Thoracic aorta (tissue), 2 donors: ENCODE results near the gene LRMDA. TPM values are rescaled to one million over a fixed set of nuclear protein-coding genes. Genes with fewer than 3 reads are reported as not detected.

Experiments used
- ATAC-seq: fragments of 150-250 bp; one replicate; pipeline ENCODE4 v1.8.0; 2017; ENCODE audit warnings: low read depth; ENCODE audit not compliant: insufficient number of reproducible peaks, low FRiP score
- DNase-seq: peaks from one replicate; pipeline ENCODE4 v3.0.0-alpha.2; 2020; ENCODE audit warnings: low spot score
- H3K27ac ChIP-seq, 2 donors: fragments of 200-600 bp; sonication (generic); 1 replicate in 1 of 2; 2 replicates in 1 of 2; pipeline ENCODE4 v1.5.1; 2016; ENCODE audit warnings: mild to moderate bottlenecking in 2 of 2, moderate library complexity in 2 of 2
- H3K27me3 ChIP-seq: fragments of 200-600 bp; sonication (generic); replicated peaks from 2 replicates; pipeline ENCODE4 v1.6.0; 2016; ENCODE audit warnings: mild to moderate bottlenecking; ENCODE audit not compliant: insufficient read depth
- H3K36me3 ChIP-seq: fragments of 200-600 bp; sonication (generic); one replicate; pipeline ENCODE4 v1.5.1; 2016
- H3K4me1 ChIP-seq, 2 donors: fragments of 200-600 bp; sonication (generic); 1 replicate in 1 of 2; 2 replicates in 1 of 2; pipeline versions ENCODE4 v1.5.1 to v1.6.0; 2016; ENCODE audit warnings: low read depth in 2 of 2, mild to moderate bottlenecking in 1 of 2; ENCODE audit not compliant: control insufficient read depth in 1 of 2
- H3K4me3 ChIP-seq: fragments of 200-600 bp; sonication (generic); 2 replicates; pipeline ENCODE4 v1.5.1; 2016; ENCODE audit warnings: mild to moderate bottlenecking
- H3K9me3 ChIP-seq: fragments of 200-600 bp; sonication (generic); 2 replicates; pipeline ENCODE4 v1.5.1; 2016
- total RNA-seq, 2 donors: library from RNA; depleted of rRNA; stranded (reverse); fragments of >200 nt; gene quantifications; one replicate each; pipeline versions ENCODE4 v1.1.0 to v1.2.3, GENCODE V29; 2016
- TF ChIP-seq, protein P1 (sequence below): fragments of 200-600 bp; sonication (generic); IDR thresholded peaks from one replicate; pipeline ENCODE4 v1.5.1; 2019; ENCODE audit warnings: antibody characterized with exemption

The LRMDA gene
- total RNA-seq, 2 donors from 2014 or later = 8.3 to 36.6 TPM

DNA sequence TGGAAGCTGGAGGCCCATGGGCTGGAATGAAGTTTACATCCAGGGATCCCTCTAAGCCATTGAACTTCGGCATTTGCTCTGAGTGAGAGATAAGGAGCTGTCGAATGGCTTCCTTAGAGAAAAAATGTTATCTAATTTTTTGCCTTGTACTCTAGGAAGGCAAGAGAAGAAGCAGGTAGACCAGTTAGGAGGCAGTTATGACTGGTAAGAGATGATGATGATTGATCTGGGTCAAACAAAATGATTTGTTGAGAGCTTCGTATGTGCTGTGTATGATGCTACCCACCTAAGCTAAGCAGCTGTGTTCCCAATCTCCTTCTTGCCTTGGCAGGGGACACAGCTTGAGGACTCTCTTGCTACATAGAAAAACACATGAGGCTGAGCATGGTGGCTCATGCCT is 370.2 kb downstream of the LRMDA start:
- Histone ChIP-seq H3K27me3 (no peaks in the 10 kb centered on the region), H3K9me3 (peaks cover 8% of the 10 kb centered on the region), H3K27ac (no peak overlapping the region), H3K4me1 (no peaks in the 10 kb centered on the region), H3K4me3 (no peak overlapping the region), H3K36me3 (no peaks in the 10 kb centered on the region)
- ATAC-seq (no peak), DNase-seq (no peak)
- TF ChIP-seq, protein P1, sequence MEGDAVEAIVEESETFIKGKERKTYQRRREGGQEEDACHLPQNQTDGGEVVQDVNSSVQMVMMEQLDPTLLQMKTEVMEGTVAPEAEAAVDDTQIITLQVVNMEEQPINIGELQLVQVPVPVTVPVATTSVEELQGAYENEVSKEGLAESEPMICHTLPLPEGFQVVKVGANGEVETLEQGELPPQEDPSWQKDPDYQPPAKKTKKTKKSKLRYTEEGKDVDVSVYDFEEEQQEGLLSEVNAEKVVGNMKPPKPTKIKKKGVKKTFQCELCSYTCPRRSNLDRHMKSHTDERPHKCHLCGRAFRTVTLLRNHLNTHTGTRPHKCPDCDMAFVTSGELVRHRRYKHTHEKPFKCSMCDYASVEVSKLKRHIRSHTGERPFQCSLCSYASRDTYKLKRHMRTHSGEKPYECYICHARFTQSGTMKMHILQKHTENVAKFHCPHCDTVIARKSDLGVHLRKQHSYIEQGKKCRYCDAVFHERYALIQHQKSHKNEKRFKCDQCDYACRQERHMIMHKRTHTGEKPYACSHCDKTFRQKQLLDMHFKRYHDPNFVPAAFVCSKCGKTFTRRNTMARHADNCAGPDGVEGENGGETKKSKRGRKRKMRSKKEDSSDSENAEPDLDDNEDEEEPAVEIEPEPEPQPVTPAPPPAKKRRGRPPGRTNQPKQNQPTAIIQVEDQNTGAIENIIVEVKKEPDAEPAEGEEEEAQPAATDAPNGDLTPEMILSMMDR = no peak

DNA sequence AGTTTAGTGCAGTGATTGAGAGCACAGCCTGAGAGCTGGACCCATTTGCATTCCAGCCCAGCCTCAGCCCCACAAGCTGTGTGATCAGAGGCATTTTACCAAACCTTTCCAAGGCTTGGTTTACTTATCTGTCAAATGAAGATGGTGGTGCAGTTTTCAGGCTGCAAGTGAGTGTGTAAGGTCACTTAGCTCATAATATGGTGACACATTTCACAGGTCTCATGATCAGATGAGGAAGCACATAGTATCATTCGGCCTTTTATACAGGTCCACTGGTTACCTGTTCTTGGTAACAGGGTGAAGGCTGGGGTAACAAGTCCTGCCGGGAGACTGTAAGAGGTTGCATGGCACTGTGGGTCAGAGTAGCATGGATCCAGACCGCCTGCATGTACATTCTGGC is 371.7 kb downstream of the LRMDA start:
- no peak for DNase-seq

GRCh38 chr10:75803816-75804552 is 372.6 kb downstream of the LRMDA start:
- H3K9me3 ChIP-seq = no peaks in the 10 kb centered on the region
- TF ChIP-seq, protein P1 = no peak
- ATAC-seq (no peak), DNase-seq (no peak)
- H3K4me3 ChIP-seq = no peak overlapping the region
- no peak overlapping the region for H3K27ac ChIP-seq
- no peaks in the 10 kb centered on the region for H3K4me1 ChIP-seq
- H3K27me3 ChIP-seq = no peaks in the 10 kb centered on the region
- H3K36me3 ChIP-seq = no peaks in the 10 kb centered on the region

More for the DNA sequence above, 371.7 kb downstream of the LRMDA start:
- Histone ChIP-seq H3K9me3 (no peaks in the 10 kb centered on the region), H3K27me3 (no peaks in the 10 kb centered on the region), H3K27ac (no peak overlapping the region), H3K4me3 (no peak overlapping the region), H3K4me1 (no peaks in the 10 kb centered on the region), H3K36me3 (no peaks in the 10 kb centered on the region)
- TF ChIP-seq, protein P1 = no peak
- ATAC-seq = no peak

GRCh38 chr10:75806186-75806585 is 374.8 kb downstream of the LRMDA start:
- no peak overlapping the region for H3K4me3 ChIP-seq
- H3K27ac ChIP-seq = no peak overlapping the region
- no peaks in the 10 kb centered on the region for H3K9me3 ChIP-seq
- no peaks in the 10 kb centered on the region for H3K27me3 ChIP-seq
- ATAC-seq = no peak
- no peak for DNase-seq
- H3K36me3 ChIP-seq = no peaks in the 10 kb centered on the region
- TF ChIP-seq, protein P1 = no peak
- no peaks in the 10 kb centered on the region for H3K4me1 ChIP-seq

DNA sequence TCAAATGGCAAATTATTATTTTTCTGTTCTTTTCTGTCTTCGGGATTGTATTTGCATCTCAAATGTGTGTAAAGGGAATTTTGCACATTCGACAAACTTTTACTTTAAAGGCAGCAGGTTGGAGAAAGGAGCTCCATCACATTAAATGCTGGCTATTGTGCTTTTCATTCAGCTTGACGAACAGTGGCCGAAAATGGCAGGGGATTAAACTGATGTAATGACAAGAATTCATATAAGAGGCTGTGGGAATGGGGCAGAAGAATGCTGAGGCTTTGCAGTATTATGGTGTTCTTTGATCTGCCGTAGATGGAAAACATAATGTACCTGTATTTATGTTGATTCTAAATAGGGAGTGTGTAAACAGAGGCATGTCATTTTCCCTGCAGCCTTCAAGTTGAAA is 376.0 kb downstream of the LRMDA start:
- Histone ChIP-seq H3K9me3 (no peaks in the 10 kb centered on the region), H3K27ac (no peak overlapping the region), H3K27me3 (no peaks in the 10 kb centered on the region), H3K36me3 (no peaks in the 10 kb centered on the region), H3K4me3 (no peak overlapping the region), H3K4me1 (no peaks in the 10 kb centered on the region)
- DNase-seq (no peak), ATAC-seq (no peak)
- TF ChIP-seq, protein P1 = no peak
